HG02610 (cell line): ENCODE results near the gene WNT1.

ENCODE experiments used
- ATAC-seq: cut with Tn5 transposase; IDR thresholded peaks from one replicate; pipeline ENCODE4 v1.9.1; 2021; ENCODE audit warnings: mild to moderate bottlenecking, moderate library complexity; ENCODE audit not compliant: unreplicated experiment

The WNT1 gene

GRCh38 chr12:48980389-48980952 lies 2.3 kb downstream of the WNT1 start:
- ATAC-seq: no peak

- ATAC-seq: no peak
These were observed 3.0 kb downstream of the WNT1 start for GRCh38 chr12:48980953-48981756.

- no peak for ATAC-seq
These were observed 3.6 kb downstream of the WNT1 start for GRCh38 chr12:48981757-48982157.

GRCh38 chr12:48982397-48983080 lies 4.4 kb downstream of the WNT1 start:
- no peak for ATAC-seq

GRCh38 chr12:48985475-48985897 lies 7.4 kb downstream of the WNT1 start:
- ATAC-seq: no peak

GRCh38 chr12:48985901-48986300 lies 7.8 kb downstream of the WNT1 start:
- ATAC-seq: no peak

GRCh38 chr12:48986720-48987291 lies 8.7 kb downstream of the WNT1 start:
- no peak for ATAC-seq

GRCh38 chr12:48988030-48988649 lies 10.0 kb downstream of the WNT1 start:
- no peak for ATAC-seq

GRCh38 chr12:48990552-48990951 lies 12.4 kb downstream of the WNT1 start:
- ATAC-seq: no peak

GRCh38 chr12:48991247-48992050 lies 13.3 kb downstream of the WNT1 start:
- no peak for ATAC-seq

GRCh38 chr12:48993787-48994186 lies 15.7 kb downstream of the WNT1 start:
- ATAC-seq: no peak

GRCh38 chr12:48994224-48995085 lies 16.3 kb downstream of the WNT1 start:
- no peak for ATAC-seq

- no peak for ATAC-seq
These were observed 17.2 kb downstream of the WNT1 start for GRCh38 chr12:48995086-48995879.

GRCh38 chr12:48996794-48997718 lies 18.9 kb downstream of the WNT1 start:
- no peak for ATAC-seq

GRCh38 chr12:48997719-48998496 lies 19.8 kb downstream of the WNT1 start:
- ATAC-seq: no peak

- no peak for ATAC-seq
These were observed 20.6 kb downstream of the WNT1 start for GRCh38 chr12:48998497-48999353.
